KBM-7 (cell line): ENCODE results near the gene SPNS1.
"Not testable (repeated sequence)": the region's sequence is repeated elsewhere in the genome, so short reads cannot be mapped to it uniquely, and the experiment has no call there.

Source experiments
- DNase-seq: peaks from one replicate; pipeline ENCODE4 v3.0.0-alpha.2; 2015
- in situ Hi-C: fragments of 300-500 bp; cut with MboI; formaldehyde crosslinking; loops from 2 replicates; pipeline ENCODE4 v1.14.3; 2020; ENCODE audit warnings: low sequenced_read_pairs, low pct_unique_long_range_greater_than_20kb, mixed read lengths

SPNS1 gene

GRCh38 chr16:28985211-28986041 is 10.8 kb downstream of the SPNS1 start:
- in situ Hi-C loops = no loop called here
- DNase-seq = no peak

GRCh38 chr16:28986046-28986445 is 11.5 kb downstream of the SPNS1 start:
- in situ Hi-C loops = no loop called here

GRCh38 chr16:28986492-28986891 is 11.9 kb downstream of the SPNS1 start:
- in situ Hi-C loops = no loop called here
- no peak for DNase-seq

More at GRCh38 chr16:28986046-28986445, 11.5 kb downstream of the SPNS1 start:
- no peak for DNase-seq

GRCh38 chr16:28987170-28987853 is 12.7 kb downstream of the SPNS1 start:
- no peak for DNase-seq
- in situ Hi-C loops = no loop called here

- in situ Hi-C loops = no loop called here
- DNase-seq = no peak
Observed at GRCh38 chr16:28989363-28989762, 14.8 kb downstream of the SPNS1 start.

- DNase-seq = no peak
- in situ Hi-C loops = no loop called here
Observed at GRCh38 chr16:28990375-28991040, 15.9 kb downstream of the SPNS1 start.

- no peak for DNase-seq
- in situ Hi-C loops = no loop called here
Observed at GRCh38 chr16:28991687-28992086, 17.1 kb downstream of the SPNS1 start.

GRCh38 chr16:28992496-28992895 is 17.9 kb downstream of the SPNS1 start:
- no peak for DNase-seq
- in situ Hi-C loops = no loop called here

- in situ Hi-C loops = no loop called here
- no peak for DNase-seq
Observed at GRCh38 chr16:28998837-28999236, 24.3 kb downstream of the SPNS1 start.

GRCh38 chr16:28999577-28999976 is 25.0 kb downstream of the SPNS1 start:
- DNase-seq = no peak
- in situ Hi-C loops = no loop called here

- no peak for DNase-seq
- in situ Hi-C loops = no loop called here
Observed at GRCh38 chr16:29000019-29000418, 25.4 kb downstream of the SPNS1 start.

GRCh38 chr16:29004496-29005139 is 30.0 kb downstream of the SPNS1 start:
- in situ Hi-C loops, DNase-seq: not testable (repeated sequence)

GRCh38 chr16:29007730-29008593 is 33.4 kb downstream of the SPNS1 start:
- peak; percentile 54 for DNase-seq
- in situ Hi-C loops = no loop called here

GRCh38 chr16:29009050-29009837 is 34.7 kb downstream of the SPNS1 start:
- in situ Hi-C loops = no loop called here
- peak; percentile 80 for DNase-seq

GRCh38 chr16:29009838-29010166 is 35.2 kb downstream of the SPNS1 start:
- in situ Hi-C loops = no loop called here
- DNase-seq = no peak

- in situ Hi-C loops = no loop called here
- peak; percentile 43 for DNase-seq
Observed at GRCh38 chr16:29011112-29011511, 36.5 kb downstream of the SPNS1 start.

GRCh38 chr16:29011851-29012250 is 37.3 kb downstream of the SPNS1 start:
- no peak for DNase-seq
- in situ Hi-C loops = no loop called here

- no peak for DNase-seq
- in situ Hi-C loops = no loop called here
Observed at GRCh38 chr16:29012913-29013553, 38.5 kb downstream of the SPNS1 start.
